ENCODE measurements around the gene CCDC15.
"Not testable (repeated sequence)": the region's sequence is repeated elsewhere in the genome, so short reads cannot be mapped to it uniquely, and the experiment has no call there.

Gene CCDC15

DNA sequence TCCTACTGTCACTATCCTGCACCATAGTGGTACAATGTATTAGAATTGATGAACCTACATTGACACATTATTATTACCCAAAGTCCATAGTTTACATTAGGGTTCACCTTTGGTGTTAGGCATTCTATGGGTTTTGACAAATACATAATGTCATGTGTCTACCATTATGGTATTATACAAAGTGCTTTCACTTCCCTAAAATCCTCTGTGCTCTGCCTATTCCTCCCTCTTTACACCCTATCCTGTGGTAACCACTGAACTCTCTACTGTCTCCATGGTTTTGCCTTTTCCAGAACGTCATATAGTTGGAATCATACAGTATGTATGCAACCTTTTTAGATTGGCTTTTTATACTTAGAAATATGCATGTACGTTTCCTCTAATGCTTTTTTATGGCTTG lies 51.5 kb downstream of the CCDC15 start:
- DNase-seq (ENCODE audit: extremely low read depth, low read depth) = no peak
- H3K4me3 ChIP-seq (replicated peaks; ENCODE audit: low read depth, low read length) = no peak overlapping the region
- TF ChIP-seq, protein P1, sequence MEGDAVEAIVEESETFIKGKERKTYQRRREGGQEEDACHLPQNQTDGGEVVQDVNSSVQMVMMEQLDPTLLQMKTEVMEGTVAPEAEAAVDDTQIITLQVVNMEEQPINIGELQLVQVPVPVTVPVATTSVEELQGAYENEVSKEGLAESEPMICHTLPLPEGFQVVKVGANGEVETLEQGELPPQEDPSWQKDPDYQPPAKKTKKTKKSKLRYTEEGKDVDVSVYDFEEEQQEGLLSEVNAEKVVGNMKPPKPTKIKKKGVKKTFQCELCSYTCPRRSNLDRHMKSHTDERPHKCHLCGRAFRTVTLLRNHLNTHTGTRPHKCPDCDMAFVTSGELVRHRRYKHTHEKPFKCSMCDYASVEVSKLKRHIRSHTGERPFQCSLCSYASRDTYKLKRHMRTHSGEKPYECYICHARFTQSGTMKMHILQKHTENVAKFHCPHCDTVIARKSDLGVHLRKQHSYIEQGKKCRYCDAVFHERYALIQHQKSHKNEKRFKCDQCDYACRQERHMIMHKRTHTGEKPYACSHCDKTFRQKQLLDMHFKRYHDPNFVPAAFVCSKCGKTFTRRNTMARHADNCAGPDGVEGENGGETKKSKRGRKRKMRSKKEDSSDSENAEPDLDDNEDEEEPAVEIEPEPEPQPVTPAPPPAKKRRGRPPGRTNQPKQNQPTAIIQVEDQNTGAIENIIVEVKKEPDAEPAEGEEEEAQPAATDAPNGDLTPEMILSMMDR (IDR thresholded peaks at IDR 0.05; ENCODE audit: low read depth, low read length, missing control alignments) = no peak

DNA sequence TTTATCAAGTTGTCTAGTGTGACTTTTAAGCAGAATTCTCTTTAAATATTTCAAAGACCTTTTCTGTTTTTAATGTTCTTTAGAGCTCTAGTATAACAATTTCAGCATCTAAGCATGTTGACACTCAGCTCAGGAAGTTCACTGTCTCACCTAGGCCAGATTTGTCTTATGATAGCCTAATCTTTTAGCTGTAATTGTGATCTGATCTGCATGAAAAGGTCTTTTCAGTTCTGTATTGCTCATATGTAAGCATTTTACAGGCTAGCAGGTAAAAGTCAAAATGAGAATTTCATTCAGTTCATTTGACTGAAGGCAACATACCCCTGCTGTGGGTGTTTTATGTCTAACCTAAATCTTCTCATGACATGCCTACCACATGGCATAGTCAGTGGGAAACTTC lies 62.4 kb downstream of the CCDC15 start:
- TF ChIP-seq, protein P1 (IDR thresholded peaks at IDR 0.05; ENCODE audit: low read depth, low read length, missing control alignments) = no peak
- H3K4me3 ChIP-seq (replicated peaks; ENCODE audit: low read depth, low read length) = no peak overlapping the region

DNA sequence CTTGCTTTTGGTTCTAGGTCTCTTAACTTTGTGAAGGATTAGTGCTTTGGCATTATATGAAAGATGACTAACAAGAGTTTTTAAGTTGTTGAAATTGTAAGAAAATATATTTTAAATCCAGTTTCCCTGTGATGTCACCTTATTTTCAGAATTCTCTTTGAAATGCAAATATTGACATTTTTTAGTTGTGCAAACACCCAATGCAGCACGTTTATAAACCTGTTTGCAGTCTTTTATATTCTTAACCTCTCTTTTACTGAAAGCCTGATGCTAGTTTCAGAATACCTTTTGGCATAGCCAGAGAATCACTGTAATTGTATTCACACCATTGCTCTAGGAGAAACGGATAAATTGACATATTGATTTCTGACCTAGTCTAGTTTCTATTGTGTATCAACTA lies 66.3 kb downstream of the CCDC15 start:
- DNase-seq (ENCODE audit: extremely low read depth, low read depth) = no peak
- TF ChIP-seq, protein P1 (IDR thresholded peaks at IDR 0.05; ENCODE audit: low read depth, low read length, missing control alignments) = no peak
- no peak overlapping the region for H3K4me3 ChIP-seq (replicated peaks; ENCODE audit: low read depth, low read length)

More for the DNA sequence above, 62.4 kb downstream of the CCDC15 start:
- DNase-seq (ENCODE audit: extremely low read depth, low read depth) = no peak

DNA sequence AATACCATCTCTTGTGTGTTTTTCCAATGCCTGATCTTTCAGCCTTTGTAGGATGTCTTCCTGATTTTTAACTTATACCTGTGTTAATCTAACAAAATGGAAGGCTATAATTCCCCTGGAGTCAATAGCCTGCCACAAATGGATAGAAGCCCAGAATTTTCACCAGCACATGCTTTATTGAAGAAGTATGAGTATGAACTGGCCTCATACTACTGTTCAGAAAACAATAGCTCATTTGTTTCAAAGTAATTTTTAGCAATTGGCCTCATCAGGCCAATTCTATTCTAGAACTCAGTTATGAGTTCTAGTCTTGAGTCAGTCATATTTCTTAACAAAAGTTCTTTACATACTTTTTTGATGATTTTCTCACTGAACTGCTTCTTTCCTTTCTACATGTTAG lies 68.5 kb downstream of the CCDC15 start:
- DNase-seq (ENCODE audit: extremely low read depth, low read depth) = no peak
- no peak overlapping the region for H3K4me3 ChIP-seq (replicated peaks; ENCODE audit: low read depth, low read length)
- TF ChIP-seq, protein P1 (IDR thresholded peaks at IDR 0.05; ENCODE audit: low read depth, low read length, missing control alignments) = no peak

DNA sequence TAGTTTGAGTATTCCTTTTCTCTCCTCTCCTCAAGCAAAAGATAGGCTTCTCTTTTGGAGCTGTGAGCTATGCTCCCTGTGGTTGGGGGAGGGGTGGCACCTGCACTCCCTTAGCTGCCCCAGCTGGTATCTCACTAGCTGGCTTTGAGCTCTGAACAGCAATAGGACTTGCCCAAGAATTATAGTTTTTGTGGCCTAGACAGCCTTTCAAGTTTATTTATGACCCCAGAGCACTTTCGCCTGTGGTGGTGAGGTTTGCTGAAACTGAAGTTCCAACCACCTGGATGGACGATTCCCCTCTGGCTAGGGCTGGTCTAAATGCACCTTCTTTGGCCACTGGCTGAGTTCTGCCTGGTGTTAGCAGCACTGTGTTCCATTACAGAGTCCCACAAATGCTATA lies 72.0 kb downstream of the CCDC15 start:
- no peak overlapping the region for H3K4me3 ChIP-seq (replicated peaks; ENCODE audit: low read depth, low read length)
- TF ChIP-seq, protein P1 (IDR thresholded peaks at IDR 0.05; ENCODE audit: low read depth, low read length, missing control alignments) = no peak
- DNase-seq (ENCODE audit: extremely low read depth, low read depth) = no peak

DNA sequence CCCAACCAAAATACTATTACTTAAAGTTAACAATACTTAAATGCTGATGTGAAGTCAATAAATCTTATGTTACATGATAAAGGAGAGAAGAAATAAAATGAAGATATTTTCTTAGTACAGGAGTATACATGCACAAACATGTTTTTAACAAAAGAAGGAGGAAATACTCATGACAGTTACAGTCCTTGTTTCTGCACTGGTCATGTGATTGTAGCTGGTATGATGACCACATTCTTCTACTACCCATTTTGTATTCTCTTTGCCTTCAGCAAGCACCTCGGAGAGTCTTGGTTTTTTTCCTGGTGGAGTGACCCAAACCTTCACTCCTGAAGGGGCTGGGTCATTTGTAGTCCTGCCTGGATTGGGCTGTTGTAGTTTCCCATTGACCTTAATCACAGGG lies 75.4 kb downstream of the CCDC15 start:
- H3K4me3 ChIP-seq (replicated peaks; ENCODE audit: low read depth, low read length); DNase-seq (ENCODE audit: extremely low read depth, low read depth): not testable (repeated sequence)

DNA sequence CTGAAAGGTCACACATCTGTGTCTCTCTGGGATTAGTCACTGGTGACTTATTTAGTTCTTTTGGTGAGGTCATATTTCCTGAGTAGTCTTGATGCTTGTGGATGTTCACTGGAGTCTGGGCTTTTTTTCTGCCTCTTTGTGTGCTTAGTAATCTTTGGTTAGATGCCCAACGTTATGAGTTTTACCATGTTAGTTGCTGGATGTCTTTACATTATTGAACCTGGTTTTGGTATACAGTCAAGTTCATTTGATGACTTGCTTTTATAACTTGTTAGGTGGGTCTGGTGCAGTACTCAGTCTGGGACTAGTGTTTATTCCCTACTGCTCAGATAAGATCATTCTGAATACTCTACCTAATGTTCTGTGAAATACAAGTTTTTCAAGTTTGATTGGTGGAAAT lies 82.9 kb downstream of the CCDC15 start:
- TF ChIP-seq, protein P1 (IDR thresholded peaks at IDR 0.05; ENCODE audit: low read depth, low read length, missing control alignments) = no peak
- peak; percentile 73 for DNase-seq (ENCODE audit: extremely low read depth, low read depth)

More for the DNA sequence above, 82.9 kb downstream of the CCDC15 start:
- H3K4me3 ChIP-seq (replicated peaks; ENCODE audit: low read depth, low read length) = no peak overlapping the region
